Suprapubic skin (tissue), 3 donors: Measurements from ENCODE around the gene SLC36A2.

Source experiments
- CTCF ChIP-seq, 2 donors: fragments of 200-600 bp in 1 of 2; fragments of 450-650 bp in 1 of 2; sonication (generic) in 1 of 2; IDR thresholded peaks; one replicate each; pipeline ENCODE4 v1.5.1; 2016 to 2019; ENCODE audit warnings: antibody characterized with exemption in 2 of 2, mild to moderate bottlenecking in 1 of 2, moderate library complexity in 1 of 2
- EP300 ChIP-seq: sonication (generic); formaldehyde crosslinking; IDR thresholded peaks from one replicate; pipeline ENCODE4 v1.6.1; 2017; ENCODE audit warnings: antibody characterized with exemption

DNA sequence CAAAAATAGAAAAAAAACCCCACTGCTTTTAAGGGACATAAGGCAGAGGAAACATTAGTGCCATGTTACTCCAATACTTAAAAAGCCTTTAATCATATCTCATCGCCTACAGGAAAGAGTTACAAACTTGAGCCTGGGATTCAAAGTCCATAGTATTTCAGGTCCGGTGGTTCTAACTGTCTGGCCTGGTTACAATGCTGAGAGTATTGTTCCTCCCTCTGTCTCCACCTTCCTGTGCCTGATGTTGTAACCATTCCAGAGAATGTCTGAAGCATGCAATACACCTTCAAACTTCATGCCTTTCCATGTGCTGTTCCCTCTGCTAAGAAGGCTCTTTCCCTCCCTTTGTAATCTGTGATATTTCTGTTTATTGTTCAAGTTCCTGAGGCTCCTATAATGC is 41.6 kb upstream of the SLC36A2 start:
- TF ChIP-seq CTCF (IDR thresholded peaks at IDR 0.05) = no peak
- TF ChIP-seq EP300 = no peak
